ENCODE measurements around the gene HIVEP2. TPM values are rescaled to one million over a fixed set of nuclear protein-coding genes. Genes with fewer than 3 reads are reported as not detected.

The HIVEP2 gene
- total RNA-seq, 1 experiment from 2014 or later, result 5.6 TPM

DNA sequence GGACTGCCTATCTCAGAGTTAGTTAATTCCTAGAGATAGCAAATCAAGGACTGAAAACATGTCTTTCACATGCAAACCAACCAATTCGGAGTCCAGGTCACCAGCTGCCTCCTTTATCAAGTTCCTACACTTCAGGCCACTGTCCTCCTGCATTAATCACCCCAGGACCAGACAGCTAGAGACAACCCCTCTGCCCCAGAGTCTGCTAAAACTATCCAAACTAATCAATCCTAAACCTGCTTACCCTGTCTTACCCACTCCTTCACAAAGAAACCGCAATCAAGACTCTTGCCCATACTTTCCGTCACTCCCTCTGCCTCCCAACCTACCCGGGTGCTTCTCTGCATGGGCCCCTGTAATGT lies 207.0 kb downstream of the HIVEP2 start:
- no peak for DNase-seq (ENCODE audit: low spot score)

GRCh38 chr6:142737368-142738034 lies 207.5 kb downstream of the HIVEP2 start:
- no peak for DNase-seq (ENCODE audit: low spot score)

DNA sequence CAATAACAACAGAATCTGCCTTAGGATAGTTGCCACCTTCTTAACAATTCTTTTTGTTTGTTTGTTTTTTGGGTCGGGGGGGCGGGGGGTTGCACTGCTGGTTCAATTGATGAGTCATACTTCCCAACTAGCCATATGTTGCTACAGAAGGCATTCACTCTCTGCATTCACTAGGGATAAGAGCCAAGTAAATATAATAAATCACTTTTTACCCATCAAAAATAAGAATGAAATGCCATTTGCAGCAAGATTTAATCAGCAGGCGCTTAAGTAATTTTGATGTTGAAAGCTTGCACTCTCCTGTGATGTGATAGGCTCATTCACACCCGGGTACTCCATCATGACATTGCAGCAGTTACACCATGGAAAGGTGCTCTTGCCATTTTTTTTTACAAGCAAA lies 209.8 kb downstream of the HIVEP2 start:
- peak; percentile 16 for DNase-seq (ENCODE audit: low spot score)

GRCh38 chr6:142732790-142733189 lies 212.2 kb downstream of the HIVEP2 start:
- no peak for DNase-seq (ENCODE audit: low spot score)

DNA sequence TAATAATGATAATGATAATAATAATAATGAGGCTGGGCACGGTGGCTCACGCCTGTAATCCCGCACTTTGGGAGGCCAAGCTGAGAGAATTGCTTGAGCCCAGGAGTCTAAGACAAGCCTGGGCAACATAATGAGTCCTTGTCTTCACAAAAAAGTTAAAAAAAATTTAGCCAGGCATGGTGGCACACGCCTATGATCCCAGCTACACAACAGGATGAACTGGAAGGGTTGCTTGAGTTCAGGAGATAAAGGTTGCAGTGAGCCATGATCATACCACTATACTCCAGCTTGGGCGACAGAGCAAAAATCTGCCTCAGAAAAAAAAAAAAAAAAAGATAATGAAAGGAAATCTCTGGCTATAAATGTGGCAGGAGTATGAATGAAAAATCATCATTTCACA lies 213.4 kb downstream of the HIVEP2 start:
- DNase-seq (ENCODE audit: low spot score), result no peak

GRCh38 chr6:142729618-142730017 lies 215.4 kb downstream of the HIVEP2 start:
- no peak for DNase-seq (ENCODE audit: low spot score)

DNA sequence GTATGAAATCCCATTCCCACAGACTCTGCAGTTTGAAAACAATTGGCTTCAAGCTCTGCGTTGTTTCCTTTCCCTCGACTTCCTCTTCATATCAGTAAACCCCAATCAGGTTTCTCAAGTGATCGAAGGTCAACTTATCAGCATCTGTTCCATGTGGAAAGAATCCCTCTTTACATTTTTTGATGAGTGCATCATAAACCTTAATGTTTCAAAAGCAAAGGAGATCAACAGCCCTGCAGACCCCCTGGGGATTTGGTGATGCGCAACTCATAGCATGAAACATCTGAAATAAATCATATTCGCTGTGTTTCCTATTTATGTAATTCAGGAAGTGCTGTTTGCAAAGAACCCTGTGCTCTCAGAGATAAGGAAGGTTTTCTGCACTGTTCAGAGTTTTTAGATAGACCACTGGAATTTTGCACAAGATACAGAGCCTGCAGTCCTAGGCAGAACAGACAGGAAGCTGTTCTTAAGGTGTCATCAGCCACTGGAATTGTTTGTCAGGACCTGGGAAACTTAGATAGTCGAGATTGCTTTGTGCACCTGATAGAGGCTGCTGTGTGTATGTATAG lies 216.0 kb downstream of the HIVEP2 start:
- peak; percentile 21 for DNase-seq (ENCODE audit: low spot score)

GRCh38 chr6:142728364-142728763 lies 216.6 kb downstream of the HIVEP2 start:
- no peak for DNase-seq (ENCODE audit: low spot score)

DNA sequence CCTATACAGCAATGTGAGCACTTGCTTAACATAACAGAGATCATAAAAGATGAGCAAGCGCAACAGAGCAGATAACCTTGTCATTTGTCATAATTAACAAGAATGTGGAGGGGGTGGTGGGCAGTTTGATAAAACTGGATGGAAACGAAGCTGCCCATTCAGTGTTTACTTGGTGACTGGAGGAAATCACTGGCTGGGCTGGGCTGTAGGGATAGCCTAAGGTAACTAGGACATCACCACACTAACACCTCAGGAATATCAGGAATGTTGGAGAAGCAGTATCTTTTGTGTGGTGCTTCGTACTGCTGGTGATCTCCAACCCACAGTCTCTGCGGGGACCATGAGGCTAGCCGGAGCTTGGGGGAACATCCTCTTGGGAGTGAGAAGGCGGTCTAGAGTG lies 218.4 kb downstream of the HIVEP2 start:
- DNase-seq (ENCODE audit: low spot score), result no peak

- no peak for DNase-seq (ENCODE audit: low spot score)
Observed at GRCh38 chr6:142725024-142725770, 219.8 kb downstream of the HIVEP2 start.

DNA sequence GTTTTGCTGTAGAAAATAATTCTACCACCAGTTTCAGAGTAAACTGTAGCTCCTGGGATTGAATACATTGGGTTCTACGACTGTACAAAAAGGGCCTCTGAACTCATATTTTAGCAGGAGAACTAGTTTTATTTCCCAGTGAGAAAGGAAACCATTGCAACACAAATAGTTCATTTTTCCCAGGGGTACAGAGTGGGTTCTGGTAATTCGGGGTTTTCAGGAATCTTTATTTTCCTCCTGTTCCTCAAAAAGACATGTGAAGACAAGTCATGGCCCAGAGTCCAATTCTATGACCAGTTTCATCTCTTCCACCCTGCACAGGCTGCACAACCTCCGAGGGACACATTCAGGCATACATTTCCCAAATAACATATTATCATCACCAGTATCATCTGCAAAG lies 222.1 kb downstream of the HIVEP2 start:
- no peak for DNase-seq (ENCODE audit: low spot score)

- no peak for DNase-seq (ENCODE audit: low spot score)
Observed at GRCh38 chr6:142722012-142722411, 223.0 kb downstream of the HIVEP2 start.

DNA sequence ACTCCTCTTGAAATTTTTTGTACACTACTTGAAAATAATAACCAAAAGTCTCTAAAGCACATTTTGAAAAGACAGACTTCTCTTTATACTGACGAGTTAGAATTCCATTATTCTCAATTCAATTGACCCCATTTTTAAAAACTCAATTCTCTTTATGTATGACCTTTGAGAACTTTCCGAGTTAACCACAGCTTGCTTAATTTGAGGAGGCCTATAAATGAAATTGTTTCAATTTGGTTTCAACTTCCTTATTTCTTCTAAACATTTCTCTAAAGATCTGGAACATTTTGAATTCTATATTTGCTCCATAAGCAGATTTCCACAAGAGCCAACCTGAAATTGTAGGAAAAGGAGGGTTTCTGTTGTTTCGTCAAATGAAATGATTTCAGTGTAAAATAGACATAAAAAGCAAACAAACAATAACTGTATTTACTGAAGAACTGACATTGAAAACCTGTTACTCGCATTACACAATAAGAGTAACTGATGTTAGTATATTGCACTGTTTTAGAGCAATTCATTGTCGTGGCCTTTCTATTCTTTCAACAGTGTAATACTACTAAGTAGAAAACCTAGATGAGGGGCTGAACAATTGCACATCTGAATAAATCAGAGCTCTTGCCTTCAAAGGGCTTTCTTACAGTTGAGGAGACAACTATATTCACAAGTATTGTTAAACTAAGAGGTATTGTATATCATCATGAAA lies 223.6 kb downstream of the HIVEP2 start:
- no peak for DNase-seq (ENCODE audit: low spot score)

GRCh38 chr6:142718667-142719191 lies 226.2 kb downstream of the HIVEP2 start:
- DNase-seq (ENCODE audit: low spot score), result no peak

DNA sequence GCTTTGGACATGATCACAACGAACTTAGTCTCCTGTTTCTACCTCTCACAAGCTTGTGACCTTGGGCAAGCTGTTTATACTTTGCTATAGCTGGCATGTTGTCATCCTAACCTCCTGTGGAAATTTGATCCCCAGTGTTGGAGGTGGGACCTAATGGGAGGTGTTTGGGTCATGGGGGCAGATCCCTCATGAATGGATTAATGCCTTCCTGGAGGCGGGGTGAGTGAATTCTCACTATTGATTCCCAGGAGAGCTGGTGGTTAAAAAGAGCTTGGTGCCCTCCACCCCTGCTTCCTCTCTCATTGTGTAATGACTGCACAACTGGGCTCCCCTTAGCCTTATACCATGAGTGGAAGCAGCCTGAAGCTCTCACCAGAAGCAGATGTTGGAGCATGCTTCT lies 228.9 kb downstream of the HIVEP2 start:
- no peak for DNase-seq (ENCODE audit: low spot score)

DNA sequence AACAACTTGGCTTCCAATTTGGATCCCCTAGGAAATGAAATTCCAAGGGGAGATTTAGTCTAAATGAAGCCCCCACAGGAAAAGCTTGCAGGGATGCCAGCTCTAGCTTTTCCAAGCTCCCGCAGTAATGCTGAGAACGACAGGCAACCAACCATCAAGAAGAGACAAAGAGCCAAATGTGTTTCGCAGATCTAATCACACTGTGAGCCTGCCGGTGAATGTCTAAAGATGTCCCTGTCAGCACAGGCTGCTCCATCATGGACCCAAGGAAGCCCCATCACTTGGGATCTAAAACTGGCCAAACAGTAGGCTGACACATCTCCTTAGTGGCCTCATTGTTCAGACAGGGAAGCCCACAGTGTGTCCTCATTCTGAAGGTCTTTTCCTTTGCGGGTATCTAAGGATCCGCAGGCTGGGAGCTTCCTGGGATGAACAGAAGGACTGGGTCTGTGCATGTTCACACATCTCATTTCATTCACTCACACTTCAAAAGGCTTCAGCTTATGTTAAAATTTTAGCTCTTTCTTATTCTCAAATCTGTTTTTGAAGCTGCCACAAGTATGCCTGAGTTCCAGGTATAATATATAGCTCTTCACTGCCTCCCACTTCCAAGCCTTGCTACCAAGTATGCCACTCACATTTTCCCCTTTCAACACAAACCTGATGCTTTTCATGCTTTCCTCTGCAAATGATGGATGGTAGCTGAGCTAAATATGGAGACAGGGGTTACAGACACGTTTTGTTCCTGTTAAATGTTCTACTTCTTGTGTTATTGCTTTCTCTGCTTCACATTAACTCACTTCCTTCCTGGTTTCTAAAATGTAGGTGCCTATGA lies 229.8 kb downstream of the HIVEP2 start:
- no peak for DNase-seq (ENCODE audit: low spot score)

GRCh38 chr6:142713959-142714358 lies 231.0 kb downstream of the HIVEP2 start:
- DNase-seq (ENCODE audit: low spot score), result no peak

GRCh38 chr6:142712231-142712630 lies 232.7 kb downstream of the HIVEP2 start:
- no peak for DNase-seq (ENCODE audit: low spot score)

- no peak for DNase-seq (ENCODE audit: low spot score)
Observed at GRCh38 chr6:142708651-142709050, 236.3 kb downstream of the HIVEP2 start.

- DNase-seq (ENCODE audit: low spot score), result no peak
Observed at GRCh38 chr6:142707255-142707654, 237.7 kb downstream of the HIVEP2 start.

DNA sequence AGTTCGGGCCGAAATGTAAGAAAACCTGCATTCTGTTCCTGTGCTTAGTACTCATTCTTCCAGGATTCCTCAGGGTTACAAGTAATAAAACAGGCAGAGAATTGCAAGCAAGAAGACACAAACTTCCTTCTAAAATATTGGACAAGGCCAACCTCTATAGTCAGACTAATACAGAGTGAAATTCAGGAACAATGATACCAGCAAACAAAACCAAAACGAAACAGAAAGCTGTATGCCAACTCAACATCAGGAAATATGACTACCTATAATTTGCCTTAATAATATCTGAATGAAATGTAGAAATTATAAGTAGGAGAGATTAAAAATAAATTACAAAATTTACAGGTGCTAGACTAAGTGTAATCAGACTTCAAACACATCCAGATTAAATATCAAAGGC lies 238.8 kb downstream of the HIVEP2 start:
- DNase-seq (ENCODE audit: low spot score), result no peak
